ENCODE measurements around the gene PIK3R5.

Gene PIK3R5

DNA sequence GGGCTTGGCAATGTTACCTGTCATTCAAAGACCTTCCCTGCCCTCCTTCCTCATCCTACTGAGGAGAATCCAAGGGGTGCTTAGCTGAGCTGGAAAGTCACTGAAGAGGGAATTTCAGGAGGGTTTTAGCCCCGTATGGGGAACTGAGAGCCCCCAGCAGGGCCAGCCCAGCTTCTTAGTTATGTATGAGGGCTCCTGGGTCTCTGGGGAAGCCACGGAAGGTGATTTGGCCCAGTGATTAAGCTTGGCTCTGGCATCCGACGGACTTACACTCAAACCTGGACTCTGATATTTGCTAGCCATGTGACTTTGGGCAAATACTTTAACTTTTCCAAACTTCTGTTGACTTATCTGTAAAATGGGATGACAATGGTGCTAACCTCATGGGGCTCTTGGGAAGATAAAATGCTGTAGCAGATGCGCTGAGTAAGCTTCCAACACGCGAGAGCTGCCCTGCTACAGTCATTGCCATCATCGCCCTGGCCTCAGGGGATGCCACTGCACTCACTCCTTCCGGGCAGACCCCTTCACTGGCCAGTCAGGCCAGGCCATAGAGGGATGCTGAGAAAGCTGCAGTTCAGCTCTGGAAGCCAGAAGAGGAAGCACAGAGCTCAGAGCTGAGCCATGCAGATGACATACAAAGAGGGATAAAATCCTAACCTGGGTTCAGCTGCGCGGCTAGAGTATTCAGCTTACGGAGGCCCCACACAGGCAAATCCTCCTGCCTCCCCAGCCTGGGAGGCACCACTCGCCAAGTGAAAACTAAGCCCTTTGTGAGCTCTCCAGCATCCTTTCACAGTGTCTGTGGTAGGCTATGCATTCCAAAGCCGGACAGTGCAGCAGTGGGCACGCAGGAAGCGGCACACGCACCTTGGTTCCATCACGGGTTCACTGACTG, 53.2 kb downstream of the PIK3R5 start:
- TF ChIP-seq, protein P1, sequence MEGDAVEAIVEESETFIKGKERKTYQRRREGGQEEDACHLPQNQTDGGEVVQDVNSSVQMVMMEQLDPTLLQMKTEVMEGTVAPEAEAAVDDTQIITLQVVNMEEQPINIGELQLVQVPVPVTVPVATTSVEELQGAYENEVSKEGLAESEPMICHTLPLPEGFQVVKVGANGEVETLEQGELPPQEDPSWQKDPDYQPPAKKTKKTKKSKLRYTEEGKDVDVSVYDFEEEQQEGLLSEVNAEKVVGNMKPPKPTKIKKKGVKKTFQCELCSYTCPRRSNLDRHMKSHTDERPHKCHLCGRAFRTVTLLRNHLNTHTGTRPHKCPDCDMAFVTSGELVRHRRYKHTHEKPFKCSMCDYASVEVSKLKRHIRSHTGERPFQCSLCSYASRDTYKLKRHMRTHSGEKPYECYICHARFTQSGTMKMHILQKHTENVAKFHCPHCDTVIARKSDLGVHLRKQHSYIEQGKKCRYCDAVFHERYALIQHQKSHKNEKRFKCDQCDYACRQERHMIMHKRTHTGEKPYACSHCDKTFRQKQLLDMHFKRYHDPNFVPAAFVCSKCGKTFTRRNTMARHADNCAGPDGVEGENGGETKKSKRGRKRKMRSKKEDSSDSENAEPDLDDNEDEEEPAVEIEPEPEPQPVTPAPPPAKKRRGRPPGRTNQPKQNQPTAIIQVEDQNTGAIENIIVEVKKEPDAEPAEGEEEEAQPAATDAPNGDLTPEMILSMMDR (conservative IDR thresholded peaks at IDR 0.05; ENCODE audit: control insufficient read depth, insufficient read depth, low read depth, low read length), result no peak
- DNase-seq (ENCODE audit: low read depth), result no peak
- H3K4me3 ChIP-seq (ENCODE audit: control insufficient read depth, low read depth, low read length), result no peak overlapping the region

- DNase-seq (ENCODE audit: low read depth), result no peak
- TF ChIP-seq, protein P1 (conservative IDR thresholded peaks at IDR 0.05; ENCODE audit: control insufficient read depth, insufficient read depth, low read depth, low read length), result no peak
- H3K4me3 ChIP-seq (ENCODE audit: control insufficient read depth, low read depth, low read length), result no peak overlapping the region
Observed at GRCh38 chr17:8910969-8911604, 54.4 kb downstream of the PIK3R5 start.

GRCh38 chr17:8909586-8910270, 55.8 kb downstream of the PIK3R5 start:
- TF ChIP-seq, protein P1 (conservative IDR thresholded peaks at IDR 0.05; ENCODE audit: control insufficient read depth, insufficient read depth, low read depth, low read length), result no peak
- no peak for DNase-seq (ENCODE audit: low read depth)
- H3K4me3 ChIP-seq (ENCODE audit: control insufficient read depth, low read depth, low read length), result no peak overlapping the region

GRCh38 chr17:8905331-8905730, 60.2 kb downstream of the PIK3R5 start:
- DNase-seq (ENCODE audit: low read depth), result no peak
- TF ChIP-seq, protein P1 (conservative IDR thresholded peaks at IDR 0.05; ENCODE audit: control insufficient read depth, insufficient read depth, low read depth, low read length), result no peak
- H3K4me3 ChIP-seq (ENCODE audit: control insufficient read depth, low read depth, low read length), result no peak overlapping the region

DNA sequence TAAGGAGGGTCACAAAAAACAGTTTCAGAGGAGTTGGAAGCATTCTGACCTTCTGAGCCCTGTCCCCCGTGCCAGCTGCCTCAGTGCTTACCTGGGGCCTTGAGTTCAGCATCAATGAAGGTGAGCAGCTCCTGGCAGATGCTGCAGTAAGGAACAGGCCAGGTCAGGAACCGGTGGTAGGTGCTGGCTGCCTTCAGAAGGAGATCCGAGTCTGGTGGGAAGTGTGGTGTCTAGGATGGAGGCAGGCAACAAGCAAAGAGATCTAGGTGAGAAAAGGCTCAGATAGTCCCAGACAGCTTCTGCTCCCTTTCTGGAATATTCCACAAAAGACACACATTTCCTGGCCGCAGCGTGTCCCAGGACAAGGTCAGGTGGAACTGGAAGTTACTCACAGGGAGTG, 60.8 kb downstream of the PIK3R5 start:
- TF ChIP-seq, protein P1 (conservative IDR thresholded peaks at IDR 0.05; ENCODE audit: control insufficient read depth, insufficient read depth, low read depth, low read length), result no peak
- DNase-seq (ENCODE audit: low read depth), result no peak
- H3K4me3 ChIP-seq (ENCODE audit: control insufficient read depth, low read depth, low read length), result no peak overlapping the region

DNA sequence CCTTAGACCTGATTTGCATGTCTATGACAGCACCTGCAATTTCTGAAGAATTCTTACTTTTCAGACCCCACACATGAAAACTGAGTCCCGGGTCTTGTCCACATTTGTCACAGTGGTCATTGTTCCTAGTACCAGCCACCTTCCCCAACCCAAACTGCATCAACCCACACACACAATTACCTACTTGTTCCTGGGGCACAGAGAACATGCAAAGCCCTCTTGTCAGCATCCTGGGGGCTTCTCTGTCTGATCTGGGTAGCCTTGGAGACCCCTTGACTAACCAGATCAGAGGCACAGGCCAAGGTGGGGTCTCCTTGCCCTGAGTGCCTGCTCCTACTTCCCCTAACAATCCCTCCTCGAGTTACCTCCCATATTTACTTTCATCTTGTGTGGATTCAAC, 61.3 kb downstream of the PIK3R5 start:
- no peak for DNase-seq (ENCODE audit: low read depth)
- TF ChIP-seq, protein P1 (conservative IDR thresholded peaks at IDR 0.05; ENCODE audit: control insufficient read depth, insufficient read depth, low read depth, low read length), result no peak
- H3K4me3 ChIP-seq (ENCODE audit: control insufficient read depth, low read depth, low read length), result no peak overlapping the region
